Measurements from ENCODE around the gene EXOSC5.
A peak's percentile ranks its signal among the peaks of the same experiment; 100 is the strongest.

EXOSC5 gene

DNA sequence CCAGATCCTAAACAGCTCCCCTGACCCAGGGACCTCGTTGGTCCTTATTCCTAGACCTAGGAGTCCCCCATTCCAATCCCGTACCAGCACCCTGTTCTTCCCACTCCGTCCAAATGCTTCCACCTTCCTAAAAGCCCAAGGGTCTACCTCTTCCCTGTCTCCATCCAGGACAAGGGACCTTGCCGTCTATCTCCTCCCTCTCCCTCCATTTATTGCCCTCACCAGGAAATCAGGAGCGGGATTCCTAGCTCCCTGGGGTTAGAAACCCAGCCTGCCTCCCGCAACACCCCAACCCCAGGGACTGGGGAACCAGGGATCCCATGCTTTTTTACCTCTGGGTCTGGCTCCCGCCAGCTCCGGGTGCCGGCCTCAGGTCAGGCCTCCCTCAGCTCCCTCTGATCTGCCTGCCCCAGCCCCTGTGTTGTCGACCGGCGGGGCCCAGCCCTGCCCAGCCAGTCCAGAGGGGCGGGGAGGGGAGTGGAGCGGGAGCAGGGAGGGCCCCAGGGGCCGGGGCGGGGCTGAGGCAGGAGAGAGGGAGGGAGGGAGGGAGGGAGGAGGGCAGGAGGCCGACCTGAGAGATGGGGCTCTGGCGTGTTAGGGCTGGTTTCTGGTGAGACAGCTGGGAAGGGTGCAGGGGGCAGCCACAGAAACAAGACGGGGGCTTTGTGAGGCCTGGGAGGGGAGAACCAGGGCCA lies 29.9 kb upstream of the EXOSC5 start, which contains the start of gene B3GNT8:
TSS of gene B3GNT8 (minus strand) at position 423 of the 695 bp plus-strand sequence. CDS start 596 bp downstream, outside the sequence.
- Histone ChIP-seq H3K4me3 (ENCODE audit: low read depth in 1 of 2, low read length in 2 of 2) (no peak within 1 kb of the TSS), H3K36me3 (ENCODE audit: insufficient read depth, low read length) (peaks cover 50% of the 10 kb centered on the region), H4K20me1 (ENCODE audit: insufficient read depth, low read length) (peaks cover 4% of the 10 kb centered on the region; the same call in 1 of the 2 replicates), H3K27me3 (ENCODE audit: insufficient read depth, low read length, poor library complexity) (no peaks in the 10 kb centered on the region), H3K9me3 (ENCODE audit: insufficient read depth, low read length, severe bottlenecking) (no peaks in the 10 kb centered on the region), H3K79me2 (ENCODE audit: insufficient read depth, low read length) (no peaks in the 10 kb centered on the region), H3K9ac (ENCODE audit: low read depth, low read length) (no peak within 1 kb of the TSS), H3K4me2 (ENCODE audit: insufficient read depth, low read length) (no peak within 1 kb of the TSS), H3K4me1 (ENCODE audit: insufficient read depth, low read length) (no peaks in the 10 kb centered on the region), H3K27ac (ENCODE audit: low read length) (no peak within 1 kb of the TSS), H2AFZ (ENCODE audit: low read depth, low read length) (no peak within 1 kb of the TSS)
- TF ChIP-seq, protein P1, sequence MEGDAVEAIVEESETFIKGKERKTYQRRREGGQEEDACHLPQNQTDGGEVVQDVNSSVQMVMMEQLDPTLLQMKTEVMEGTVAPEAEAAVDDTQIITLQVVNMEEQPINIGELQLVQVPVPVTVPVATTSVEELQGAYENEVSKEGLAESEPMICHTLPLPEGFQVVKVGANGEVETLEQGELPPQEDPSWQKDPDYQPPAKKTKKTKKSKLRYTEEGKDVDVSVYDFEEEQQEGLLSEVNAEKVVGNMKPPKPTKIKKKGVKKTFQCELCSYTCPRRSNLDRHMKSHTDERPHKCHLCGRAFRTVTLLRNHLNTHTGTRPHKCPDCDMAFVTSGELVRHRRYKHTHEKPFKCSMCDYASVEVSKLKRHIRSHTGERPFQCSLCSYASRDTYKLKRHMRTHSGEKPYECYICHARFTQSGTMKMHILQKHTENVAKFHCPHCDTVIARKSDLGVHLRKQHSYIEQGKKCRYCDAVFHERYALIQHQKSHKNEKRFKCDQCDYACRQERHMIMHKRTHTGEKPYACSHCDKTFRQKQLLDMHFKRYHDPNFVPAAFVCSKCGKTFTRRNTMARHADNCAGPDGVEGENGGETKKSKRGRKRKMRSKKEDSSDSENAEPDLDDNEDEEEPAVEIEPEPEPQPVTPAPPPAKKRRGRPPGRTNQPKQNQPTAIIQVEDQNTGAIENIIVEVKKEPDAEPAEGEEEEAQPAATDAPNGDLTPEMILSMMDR (IDR thresholded peaks at IDR 0.05; ENCODE audit: borderline replicate concordance, extremely low read depth, low read length, poor library complexity, severe bottlenecking) = no peak
- TF ChIP-seq EZH2 (IDR thresholded peaks at IDR 0.05; ENCODE audit: borderline replicate concordance, low read depth, low read length, severe bottlenecking) = no peak
- DNase-seq = peak; percentile 51
- ATAC-seq (ENCODE audit: insufficient read depth, low read depth) = peak; percentile 59

DNA sequence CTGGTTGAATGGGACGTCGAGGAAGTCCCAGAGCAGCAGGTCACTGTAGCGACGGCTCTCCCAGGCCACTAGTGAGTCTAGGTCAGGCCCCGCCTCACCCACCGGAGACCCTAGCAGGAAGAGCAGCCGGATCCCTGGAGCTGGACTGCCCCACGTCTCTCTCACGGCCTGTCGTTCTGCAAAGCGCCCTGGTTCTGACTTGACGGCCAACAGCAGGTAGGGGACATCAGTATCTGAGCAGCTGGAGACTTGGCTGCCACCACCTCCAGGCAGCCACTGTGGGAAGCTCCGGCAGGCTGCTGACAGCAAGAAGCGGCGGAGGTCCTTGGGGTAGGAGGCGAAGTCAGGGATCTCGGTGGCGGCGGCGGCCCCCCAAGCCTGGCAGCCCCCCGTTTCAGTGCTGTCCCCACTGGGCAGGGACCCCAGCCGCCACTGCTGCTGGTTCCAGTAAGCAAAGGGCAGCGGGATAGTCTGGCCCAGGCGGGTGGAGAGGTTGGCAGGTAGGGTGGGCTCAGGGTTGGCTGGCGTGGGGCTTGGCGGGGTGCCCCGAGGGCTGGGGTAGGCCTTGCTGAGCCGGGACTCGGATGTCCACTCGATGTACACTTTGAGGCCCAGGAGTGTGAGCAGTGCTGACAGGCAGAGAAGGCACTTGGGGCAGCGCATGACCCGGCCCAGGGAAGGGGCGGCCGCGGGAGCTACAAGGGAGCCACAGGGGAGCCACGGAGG lies 29.1 kb upstream of the EXOSC5 start:
- H3K27me3 ChIP-seq (ENCODE audit: insufficient read depth, low read length, poor library complexity) = no peaks in the 10 kb centered on the region
- TF ChIP-seq, protein P1 (IDR thresholded peaks at IDR 0.05; ENCODE audit: borderline replicate concordance, extremely low read depth, low read length, poor library complexity, severe bottlenecking) = no peak
- TF ChIP-seq EZH2 (IDR thresholded peaks at IDR 0.05; ENCODE audit: borderline replicate concordance, low read depth, low read length, severe bottlenecking) = no peak
- no peak overlapping the region for H3K27ac ChIP-seq (ENCODE audit: low read length)
- no peaks in the 10 kb centered on the region for H3K79me2 ChIP-seq (ENCODE audit: insufficient read depth, low read length)
- no peaks in the 10 kb centered on the region for H3K9me3 ChIP-seq (ENCODE audit: insufficient read depth, low read length, severe bottlenecking)
- H3K9ac ChIP-seq (ENCODE audit: low read depth, low read length) = no peak overlapping the region
- H3K4me3 ChIP-seq (ENCODE audit: low read depth in 1 of 2, low read length in 2 of 2) = no peak overlapping the region
- H4K20me1 ChIP-seq (ENCODE audit: insufficient read depth, low read length) = peaks cover 4% of the 10 kb centered on the region; the same call in 1 of the 2 replicates
- H3K4me2 ChIP-seq (ENCODE audit: insufficient read depth, low read length) = no peak overlapping the region
- ATAC-seq (ENCODE audit: insufficient read depth, low read depth) (no peak), DNase-seq (no peak)
- H3K36me3 ChIP-seq (ENCODE audit: insufficient read depth, low read length) = peaks cover 48% of the 10 kb centered on the region
- H3K4me1 ChIP-seq (ENCODE audit: insufficient read depth, low read length) = no peaks in the 10 kb centered on the region
- no peak overlapping the region for H2AFZ ChIP-seq (ENCODE audit: low read depth, low read length)

DNA sequence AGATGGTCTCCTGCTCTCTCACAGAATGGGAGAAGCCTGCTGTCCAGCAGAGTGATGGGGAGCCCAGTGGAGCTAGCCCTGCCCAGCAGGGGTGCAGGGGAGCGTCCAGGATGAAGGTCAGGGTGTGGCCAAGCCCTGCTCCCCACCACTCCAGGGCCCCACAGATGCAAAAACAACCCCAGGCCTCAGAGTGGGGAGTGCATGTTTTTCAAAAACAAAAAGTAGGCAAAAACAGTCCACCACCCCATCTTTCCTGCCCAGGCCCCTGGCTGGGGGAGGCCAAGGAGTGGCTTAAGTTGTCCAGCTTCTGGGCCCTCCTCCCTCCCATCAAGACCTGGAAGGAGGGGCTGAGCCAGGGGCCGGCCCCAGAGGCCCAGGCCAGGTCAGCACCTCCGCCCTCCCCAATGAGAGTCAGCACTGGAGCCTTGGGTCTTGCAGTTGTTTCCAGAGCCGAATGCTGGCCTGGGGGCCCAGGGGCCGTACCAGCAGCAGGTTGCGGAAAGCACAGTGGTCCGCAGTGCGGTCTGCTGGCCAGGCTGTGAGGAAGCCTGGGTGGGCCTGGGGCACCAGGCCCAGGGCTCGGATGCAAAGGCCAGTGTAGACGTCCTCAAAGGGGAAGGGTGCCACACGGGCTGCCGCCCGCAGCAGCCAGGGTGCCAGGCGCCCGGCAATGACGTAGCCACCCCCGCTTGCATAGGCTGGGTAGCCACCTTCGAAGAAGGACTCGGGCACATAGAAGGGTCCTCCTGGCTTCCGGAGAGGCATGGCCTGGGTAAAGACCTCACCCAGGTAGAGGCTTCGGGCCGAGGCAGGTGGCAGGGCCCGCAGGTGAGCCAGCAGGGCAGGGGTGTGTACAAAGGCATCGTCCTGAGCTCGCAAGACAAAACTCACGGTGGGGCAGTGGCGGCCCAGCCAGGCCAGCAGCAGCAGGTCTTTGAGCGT lies 28.3 kb upstream of the EXOSC5 start:
- H3K27me3 ChIP-seq (ENCODE audit: insufficient read depth, low read length, poor library complexity) = no peaks in the 10 kb centered on the region
- no peak overlapping the region for H3K9ac ChIP-seq (ENCODE audit: low read depth, low read length)
- DNase-seq (no peak), ATAC-seq (ENCODE audit: insufficient read depth, low read depth) (no peak)
- no peaks in the 10 kb centered on the region for H3K4me1 ChIP-seq (ENCODE audit: insufficient read depth, low read length)
- no peaks in the 10 kb centered on the region for H3K9me3 ChIP-seq (ENCODE audit: insufficient read depth, low read length, severe bottlenecking)
- no peak overlapping the region for H3K27ac ChIP-seq (ENCODE audit: low read length)
- no peak overlapping the region for H3K4me2 ChIP-seq (ENCODE audit: insufficient read depth, low read length)
- H3K36me3 ChIP-seq (ENCODE audit: insufficient read depth, low read length) = peaks cover 41% of the 10 kb centered on the region
- H3K4me3 ChIP-seq (ENCODE audit: low read depth in 1 of 2, low read length in 2 of 2) = no peak overlapping the region
- no peaks in the 10 kb centered on the region for H3K79me2 ChIP-seq (ENCODE audit: insufficient read depth, low read length)
- TF ChIP-seq, protein P1 (IDR thresholded peaks at IDR 0.05; ENCODE audit: borderline replicate concordance, extremely low read depth, low read length, poor library complexity, severe bottlenecking) = no peak
- no peak for TF ChIP-seq EZH2 (IDR thresholded peaks at IDR 0.05; ENCODE audit: borderline replicate concordance, low read depth, low read length, severe bottlenecking)
- H4K20me1 ChIP-seq (ENCODE audit: insufficient read depth, low read length) = peaks cover 4% of the 10 kb centered on the region; the same call in 1 of the 2 replicates
- no peak overlapping the region for H2AFZ ChIP-seq (ENCODE audit: low read depth, low read length)
